M059J (cell line): ENCODE measurements around the gene TPR. TPM values are rescaled to one million over a fixed set of nuclear protein-coding genes. Genes with fewer than 3 reads are reported as not detected.

ENCODE experiments used
- DNase-seq: peaks from one replicate; pipeline ENCODE4 v3.0.0-alpha.2; 2012; ENCODE audit warnings: low read depth
- total RNA-seq: library from RNA; depleted of rRNA; stranded (reverse); fragments of >200 nt; shearing (Covaris generic); gene quantifications from 2 replicates; pipeline ENCODE4 v1.2.3, GENCODE V29; 2014

TPR gene
- total RNA-seq, 1 experiment from 2014 or later: 82.4 TPM

DNA sequence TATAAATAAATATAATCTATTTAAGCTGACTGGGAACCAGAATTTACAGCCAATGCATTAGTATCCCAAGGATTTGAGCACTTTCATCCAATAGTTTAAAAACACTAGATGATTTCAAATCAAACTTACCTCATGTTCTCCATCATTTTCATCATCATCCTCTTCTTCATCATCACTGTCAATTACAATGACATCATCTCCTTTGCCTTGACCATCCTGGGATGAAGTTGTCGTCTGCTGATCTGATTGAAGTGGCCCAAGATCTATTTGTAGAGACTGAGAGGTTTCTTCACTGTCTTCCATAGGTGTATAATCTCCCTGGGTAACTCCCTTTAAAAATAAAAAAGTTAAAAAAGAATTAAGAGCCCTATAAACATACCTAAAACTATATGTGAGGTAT is 47.7 kb downstream of the TPR start:
- DNase-seq: no peak

- DNase-seq: no peak
Observed at GRCh38 chr1:186326009-186326408, 49.0 kb downstream of the TPR start.

DNA sequence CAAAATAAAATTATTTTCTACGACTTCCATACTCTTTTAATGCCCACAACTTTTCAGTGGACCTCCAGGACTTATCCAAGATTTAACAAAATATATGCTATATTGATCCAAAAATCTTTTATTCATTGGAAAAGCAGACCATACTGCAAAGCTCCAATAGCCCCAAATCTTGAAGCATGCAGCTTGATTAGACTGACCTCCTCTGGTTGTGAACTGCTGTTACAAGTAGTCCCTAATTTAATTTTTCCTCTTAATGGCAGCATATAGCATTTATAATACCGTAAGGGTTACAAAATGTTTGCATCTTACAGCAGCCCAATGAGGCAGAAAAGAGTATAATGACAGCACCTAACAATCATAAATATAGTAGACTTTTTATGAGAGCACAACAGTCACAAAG is 49.8 kb downstream of the TPR start:
- DNase-seq: no peak

GRCh38 chr1:186323865-186324264 is 51.2 kb downstream of the TPR start:
- DNase-seq: no peak

GRCh38 chr1:186315570-186315969 is 59.5 kb downstream of the TPR start:
- DNase-seq: no peak

GRCh38 chr1:186311375-186312051 is 63.5 kb downstream of the TPR start:
- DNase-seq: no peak

DNA sequence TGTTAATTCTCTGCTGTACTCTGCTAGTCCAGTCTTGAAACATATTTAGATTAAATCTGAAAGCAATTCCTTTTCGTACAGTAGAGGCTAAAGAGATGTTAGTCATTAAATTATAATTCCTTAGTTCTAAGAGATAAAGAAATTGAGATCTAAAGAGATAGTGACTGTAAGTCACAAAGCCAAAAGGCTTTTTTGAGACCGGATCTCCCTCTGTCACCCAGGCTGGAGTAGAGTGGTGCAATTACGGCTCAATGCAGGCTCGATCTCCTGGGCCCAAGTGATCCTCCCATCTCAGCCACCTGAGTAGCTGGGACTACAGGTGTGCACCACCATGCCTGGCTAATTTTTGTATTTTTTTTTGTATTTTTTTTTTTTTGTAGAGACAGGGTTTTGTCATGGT is 64.7 kb downstream of the TPR start:
- DNase-seq: no peak

DNA sequence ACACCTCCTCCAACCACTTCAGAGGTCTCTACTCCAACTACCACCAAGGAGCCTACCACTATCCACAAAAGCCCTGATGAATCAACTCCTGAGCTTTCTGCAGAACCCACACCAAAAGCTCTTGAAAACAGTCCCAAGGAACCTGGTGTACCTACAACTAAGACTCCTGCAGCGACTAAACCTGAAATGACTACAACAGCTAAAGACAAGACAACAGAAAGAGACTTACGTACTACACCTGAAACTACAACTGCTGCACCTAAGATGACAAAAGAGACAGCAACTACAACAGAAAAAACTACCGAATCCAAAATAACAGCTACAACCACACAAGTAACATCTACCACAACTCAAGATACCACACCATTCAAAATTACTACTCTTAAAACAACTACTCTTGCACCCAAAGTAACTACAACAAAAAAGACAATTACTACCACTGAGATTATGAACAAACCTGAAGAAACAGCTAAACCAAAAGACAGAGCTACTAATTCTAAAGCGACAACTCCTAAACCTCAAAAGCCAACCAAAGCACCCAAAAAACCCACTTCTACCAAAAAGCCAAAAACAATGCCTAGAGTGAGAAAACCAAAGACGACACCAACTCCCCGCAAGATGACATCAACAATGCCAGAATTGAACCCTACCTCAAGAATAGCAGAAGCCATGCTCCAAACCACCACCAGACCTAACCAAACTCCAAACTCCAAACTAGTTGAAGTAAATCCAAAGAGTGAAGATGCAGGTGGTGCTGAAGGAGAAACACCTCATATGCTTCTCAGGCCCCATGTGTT is 66.6 kb downstream of the TPR start:
- no peak for DNase-seq

GRCh38 chr1:186307445-186307844 is 67.6 kb downstream of the TPR start:
- DNase-seq: no peak

DNA sequence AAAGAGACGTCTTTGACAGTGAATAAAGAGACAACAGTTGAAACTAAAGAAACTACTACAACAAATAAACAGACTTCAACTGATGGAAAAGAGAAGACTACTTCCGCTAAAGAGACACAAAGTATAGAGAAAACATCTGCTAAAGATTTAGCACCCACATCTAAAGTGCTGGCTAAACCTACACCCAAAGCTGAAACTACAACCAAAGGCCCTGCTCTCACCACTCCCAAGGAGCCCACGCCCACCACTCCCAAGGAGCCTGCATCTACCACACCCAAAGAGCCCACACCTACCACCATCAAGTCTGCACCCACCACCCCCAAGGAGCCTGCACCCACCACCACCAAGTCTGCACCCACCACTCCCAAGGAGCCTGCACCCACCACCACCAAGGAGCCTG is 68.5 kb downstream of the TPR start:
- no peak for DNase-seq

GRCh38 chr1:186304982-186305949 is 69.8 kb downstream of the TPR start:
- peak; percentile 45 for DNase-seq

GRCh38 chr1:186303911-186304310 is 71.1 kb downstream of the TPR start:
- no peak for DNase-seq

DNA sequence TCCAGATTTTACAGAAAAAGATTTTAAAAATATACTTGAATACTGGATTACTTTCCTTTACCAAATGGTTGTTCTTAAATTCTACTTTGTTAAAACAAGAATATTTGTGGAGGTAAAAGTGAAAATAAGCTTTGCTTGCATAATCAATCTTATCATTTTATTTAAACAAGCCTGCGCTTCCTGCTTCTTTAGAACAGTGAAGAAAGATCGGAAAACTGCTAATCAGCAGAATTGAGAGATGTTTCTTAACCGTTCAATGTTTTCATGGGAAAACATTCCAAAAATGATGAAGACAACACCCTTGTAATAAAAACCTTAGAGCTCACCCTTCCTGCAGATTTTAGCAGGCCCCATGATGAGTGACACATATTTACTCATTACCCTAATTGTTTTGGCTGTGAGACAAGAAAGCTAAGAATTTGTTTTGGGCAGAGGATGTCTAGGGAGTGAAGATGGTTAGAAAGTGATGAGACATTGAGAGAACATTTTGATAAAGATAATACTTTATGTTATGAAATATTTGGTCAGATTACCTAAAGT is 72.6 kb downstream of the TPR start:
- no peak for DNase-seq

DNA sequence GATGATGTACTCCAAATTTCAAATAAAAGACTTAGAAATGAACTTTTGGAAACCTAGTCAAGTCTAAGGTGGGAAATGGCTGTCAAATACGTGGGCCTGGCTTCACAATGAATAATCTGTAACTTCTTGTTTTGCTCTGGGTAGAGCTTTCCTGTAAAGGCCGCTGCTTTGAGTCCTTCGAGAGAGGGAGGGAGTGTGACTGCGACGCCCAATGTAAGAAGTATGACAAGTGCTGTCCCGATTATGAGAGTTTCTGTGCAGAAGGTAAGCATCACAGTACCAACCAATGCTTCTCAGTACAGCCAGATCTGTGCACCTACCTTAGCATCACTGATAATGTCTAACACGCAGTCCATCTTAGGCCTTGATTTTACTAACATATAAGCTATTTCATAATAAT is 73.6 kb downstream of the TPR start:
- no peak for DNase-seq

GRCh38 chr1:186300056-186300455 is 75.0 kb downstream of the TPR start:
- DNase-seq: no peak

DNA sequence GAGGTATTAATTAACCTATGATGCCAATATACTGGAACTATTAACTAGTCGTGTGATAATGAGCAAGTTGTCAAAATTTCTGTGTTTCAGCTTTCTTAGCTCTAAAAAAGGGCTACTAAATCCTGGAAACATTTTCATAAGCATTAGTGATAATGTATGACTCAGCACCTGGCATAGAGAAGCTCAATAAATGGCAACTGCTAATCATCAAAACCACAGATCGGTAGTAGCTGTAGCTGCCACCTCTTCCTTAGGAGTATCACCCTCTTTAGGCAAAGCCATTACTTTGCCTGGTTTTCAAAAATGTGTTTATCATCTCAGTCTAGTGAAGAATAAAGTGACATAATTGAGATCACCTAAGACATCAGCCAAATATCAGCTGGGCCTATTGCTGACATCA is 75.5 kb downstream of the TPR start:
- peak; percentile 8 for DNase-seq

- no peak for DNase-seq
Observed at GRCh38 chr1:186298851-186299250, 76.2 kb downstream of the TPR start.

- peak; percentile 6 for DNase-seq
Observed at GRCh38 chr1:186297439-186298045, 77.5 kb downstream of the TPR start.

- DNase-seq: no peak
Observed at GRCh38 chr1:186295980-186296379, 79.1 kb downstream of the TPR start, which contains the start of gene PRG4. PRG4 (plus strand) TSS chr1:186296279.

- DNase-seq: no peak
Observed at GRCh38 chr1:186292875-186293274, 82.2 kb downstream of the TPR start.

DNA sequence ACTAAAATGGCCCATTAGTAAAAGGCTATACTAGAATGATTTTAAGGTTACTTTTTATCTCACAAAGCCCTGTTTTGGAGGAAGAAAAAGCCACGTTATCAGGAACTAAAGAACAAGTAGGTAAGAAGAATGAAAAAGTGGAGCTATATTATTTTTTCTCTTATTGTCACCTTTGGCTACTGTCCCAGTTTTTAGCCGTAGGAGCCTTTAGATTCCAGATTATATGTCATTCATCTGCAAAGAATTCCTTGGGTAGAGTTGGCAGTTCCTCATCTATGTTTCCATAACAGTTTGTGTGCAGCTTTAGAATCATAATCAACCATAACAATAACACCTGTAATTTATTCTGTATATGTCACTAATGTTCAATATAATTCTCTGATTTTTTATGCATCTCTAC is 83.8 kb downstream of the TPR start:
- DNase-seq: no peak
